RWPE1 (cell line): Measurements from ENCODE around the gene KLHL8.

Experiments
- CTCF ChIA-PET: fragments of 350-600 bp; sonication (Branson Sonifier 250); formaldehyde crosslinking; extraction: SDS; loops from one replicate; lab custom pipeline; 2021; lab: Yijun Ruan, JAX
- POLR2A ChIA-PET: fragments of 400-600 bp; formaldehyde crosslinking; extraction: SDS; loops from one replicate; lab custom pipeline; 2020; ENCODE audit warnings: antibody characterized with exemption; ENCODE audit not compliant: low non-redundant PET; lab: Yijun Ruan, JAX
- DNase-seq: peaks from one replicate; pipeline ENCODE4 v3.0.0; 2012; ENCODE audit warnings: low spot score
- H3K27ac ChIP-seq: fragments of 450-650 bp; 2 replicates; pipeline ENCODE4 v1.5.1; 2017
- TF ChIP-seq, protein P1 (sequence below): fragments of 450-650 bp; conservative IDR thresholded peaks from 2 replicates; pipeline ENCODE4 v1.5.1; 2017; ENCODE audit warnings: low read depth, mild to moderate bottlenecking

Gene KLHL8

DNA sequence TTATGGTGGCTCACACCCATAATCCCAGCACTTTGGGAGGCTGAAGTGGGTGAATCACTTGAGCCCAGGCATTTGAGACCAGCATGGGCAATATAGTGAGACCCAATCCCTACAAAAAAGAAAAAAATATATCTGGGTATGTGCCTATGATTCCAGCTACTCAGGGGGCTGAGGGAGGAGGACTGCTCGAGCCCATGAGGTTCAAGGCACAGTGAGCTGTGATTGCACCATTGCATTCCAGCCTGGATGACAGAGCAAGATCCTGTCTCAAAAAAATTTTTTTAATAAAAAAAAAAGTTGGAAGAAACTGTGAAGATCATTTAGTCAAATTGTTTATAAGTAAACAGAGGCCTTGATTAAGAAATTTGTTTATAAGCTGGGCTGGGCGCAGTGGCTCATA is 39.7 kb downstream of the KLHL8 start:
- ChIA-PET POLR2A (no interaction called here), CTCF (interaction anchor here (0.7 kb wide), 1 partner anchor 11 kb away, joined by 3 read pairs; no protein-coding TSS in a partner anchor)
- TF ChIP-seq, protein P1, sequence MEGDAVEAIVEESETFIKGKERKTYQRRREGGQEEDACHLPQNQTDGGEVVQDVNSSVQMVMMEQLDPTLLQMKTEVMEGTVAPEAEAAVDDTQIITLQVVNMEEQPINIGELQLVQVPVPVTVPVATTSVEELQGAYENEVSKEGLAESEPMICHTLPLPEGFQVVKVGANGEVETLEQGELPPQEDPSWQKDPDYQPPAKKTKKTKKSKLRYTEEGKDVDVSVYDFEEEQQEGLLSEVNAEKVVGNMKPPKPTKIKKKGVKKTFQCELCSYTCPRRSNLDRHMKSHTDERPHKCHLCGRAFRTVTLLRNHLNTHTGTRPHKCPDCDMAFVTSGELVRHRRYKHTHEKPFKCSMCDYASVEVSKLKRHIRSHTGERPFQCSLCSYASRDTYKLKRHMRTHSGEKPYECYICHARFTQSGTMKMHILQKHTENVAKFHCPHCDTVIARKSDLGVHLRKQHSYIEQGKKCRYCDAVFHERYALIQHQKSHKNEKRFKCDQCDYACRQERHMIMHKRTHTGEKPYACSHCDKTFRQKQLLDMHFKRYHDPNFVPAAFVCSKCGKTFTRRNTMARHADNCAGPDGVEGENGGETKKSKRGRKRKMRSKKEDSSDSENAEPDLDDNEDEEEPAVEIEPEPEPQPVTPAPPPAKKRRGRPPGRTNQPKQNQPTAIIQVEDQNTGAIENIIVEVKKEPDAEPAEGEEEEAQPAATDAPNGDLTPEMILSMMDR: no peak
- no peak for DNase-seq
- no peak overlapping the region for H3K27ac ChIP-seq

DNA sequence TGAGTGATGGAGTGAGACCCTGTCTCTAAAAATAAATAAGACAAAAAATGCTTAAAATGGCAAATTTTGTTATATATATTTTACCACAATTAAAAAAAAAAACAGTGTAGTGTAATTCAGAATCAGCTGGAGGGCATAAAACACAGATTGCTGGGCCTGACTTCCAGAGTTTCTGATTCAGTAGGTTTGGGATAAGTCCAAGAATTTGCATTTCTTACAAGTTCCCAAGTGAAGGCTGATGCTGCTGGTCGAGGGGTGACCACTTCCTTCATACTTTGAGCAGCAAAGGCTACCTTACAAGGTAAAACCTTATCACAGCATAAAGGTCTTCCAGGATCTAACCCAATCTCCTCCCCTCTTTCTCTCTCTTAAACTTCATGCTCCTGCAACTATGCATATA is 40.7 kb downstream of the KLHL8 start:
- TF ChIP-seq, protein P1: no peak
- no peak overlapping the region for H3K27ac ChIP-seq
- POLR2A ChIA-PET: no interaction called here
- CTCF ChIA-PET: interaction anchor here (1.0 kb wide), 1 partner anchor 15 kb away, joined by 3 read pairs; no protein-coding TSS in a partner anchor
- DNase-seq: no peak

DNA sequence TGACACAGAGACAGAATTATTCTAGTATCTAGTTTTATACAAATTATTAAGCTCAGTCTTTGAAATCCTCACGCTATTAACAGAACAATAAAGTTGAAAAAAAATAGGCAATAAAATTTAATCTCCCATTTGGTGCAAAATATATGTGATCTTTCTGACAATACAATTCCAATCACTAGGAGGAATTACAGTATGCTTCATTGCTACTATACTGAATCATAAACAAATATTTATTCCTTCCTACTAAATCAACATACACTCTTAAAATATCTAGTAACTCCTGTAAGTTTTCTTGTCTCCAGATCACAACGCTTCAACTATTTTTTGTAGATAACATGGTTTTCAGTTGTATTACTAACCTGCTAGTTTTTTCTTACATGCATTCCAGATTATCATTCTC is 45.7 kb downstream of the KLHL8 start:
- H3K27ac ChIP-seq: no peak overlapping the region
- no peak for DNase-seq
- TF ChIP-seq, protein P1: no peak
- POLR2A ChIA-PET: no interaction called here
- CTCF ChIA-PET: no interaction called here

DNA sequence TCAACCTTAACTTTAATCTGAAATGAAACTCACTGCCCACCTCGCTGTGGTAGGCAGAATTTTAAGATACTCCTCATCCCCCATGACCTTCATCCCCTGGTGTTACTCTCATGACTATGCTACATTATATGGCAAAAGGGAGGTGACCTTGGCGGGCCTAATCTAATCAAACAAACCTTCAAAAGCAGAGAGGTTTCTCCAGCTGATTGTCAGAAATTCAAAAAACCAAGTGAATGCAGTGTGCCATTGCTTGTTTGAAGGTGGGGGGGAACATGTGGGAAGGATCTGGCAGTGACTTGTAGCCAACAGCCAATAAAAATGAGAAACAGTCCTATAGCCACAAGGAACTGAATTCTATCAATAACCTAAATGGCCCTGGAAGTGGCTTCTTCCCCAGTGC is 48.5 kb downstream of the KLHL8 start:
- no peak for DNase-seq
- TF ChIP-seq, protein P1: no peak
- ChIA-PET POLR2A (no interaction called here), CTCF (interaction anchor here (0.7 kb wide), 1 partner anchor 10 kb away, joined by 3 read pairs; no protein-coding TSS in a partner anchor)
- H3K27ac ChIP-seq: no peak overlapping the region

DNA sequence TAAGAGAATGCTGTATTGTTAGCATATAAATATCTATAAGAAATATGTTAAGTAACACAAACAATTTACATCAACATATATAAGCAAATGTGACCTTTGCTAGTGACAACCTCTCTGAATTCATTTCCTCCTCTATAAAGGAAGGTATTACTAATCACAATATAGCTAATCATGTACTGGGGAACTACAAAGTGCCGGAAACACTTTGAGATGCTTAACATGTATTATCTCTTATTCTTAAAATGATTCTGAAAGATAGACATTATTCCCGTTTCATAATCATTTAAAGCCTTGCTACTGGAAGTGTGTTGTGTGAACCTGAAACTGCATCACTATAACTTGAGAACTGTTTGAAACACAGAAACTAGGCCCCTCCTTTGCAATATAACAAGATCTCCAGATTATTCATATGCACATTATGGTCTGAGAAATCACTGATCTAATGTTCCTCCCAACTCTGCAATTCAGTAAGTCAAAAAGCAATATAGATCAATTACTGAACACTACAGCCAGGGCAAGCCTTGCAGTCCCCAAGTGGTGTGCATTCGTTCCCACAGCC is 54.0 kb downstream of the KLHL8 start:
- no peak overlapping the region for H3K27ac ChIP-seq
- TF ChIP-seq, protein P1: no peak

DNA sequence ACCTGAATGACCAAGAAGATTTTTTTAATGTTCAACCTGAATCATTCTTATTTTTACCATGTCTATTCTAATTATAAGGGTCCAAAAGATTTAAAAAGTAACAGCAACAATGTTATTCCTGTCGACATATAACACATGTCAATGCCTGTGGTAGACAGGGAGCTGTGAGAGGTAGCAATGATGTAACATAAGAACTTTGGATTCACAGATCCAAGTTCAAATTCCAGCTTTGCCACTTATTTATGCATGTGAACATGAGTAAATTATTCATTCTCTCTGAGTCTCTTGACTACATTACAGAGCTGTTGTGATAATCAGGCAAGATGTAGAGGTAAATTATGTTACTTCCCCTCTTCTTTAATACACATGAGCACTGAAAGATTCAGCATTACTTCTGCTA is 54.5 kb downstream of the KLHL8 start:
- TF ChIP-seq, protein P1: no peak
- H3K27ac ChIP-seq: no peak overlapping the region
- POLR2A ChIA-PET: no interaction called here
- DNase-seq: no peak
- CTCF ChIA-PET: interaction anchor here (0.5 kb wide), 1 partner anchor 560 kb away, joined by 3 read pairs; no protein-coding TSS in a partner anchor

More for the DNA sequence above, 54.0 kb downstream of the KLHL8 start:
- CTCF ChIA-PET: no interaction called here
- POLR2A ChIA-PET: no interaction called here
- DNase-seq: no peak
